ENCODE data around the gene CALCB.

Gene CALCB

GRCh38 chr11:15074206-15075161, 1.1 kb downstream of the CALCB start:
- peak; percentile 62 to 67 for DNase-seq (ENCODE audit: low read depth in 2 of 2)

GRCh38 chr11:15075162-15075526, 1.8 kb downstream of the CALCB start:
- DNase-seq (ENCODE audit: low read depth in 2 of 2) = no peak

GRCh38 chr11:15091175-15091574, 17.8 kb downstream of the CALCB start:
- DNase-seq (ENCODE audit: low read depth in 2 of 2) = no peak

- no peak for DNase-seq (ENCODE audit: low read depth in 2 of 2)
Observed at GRCh38 chr11:15091625-15092024, 18.2 kb downstream of the CALCB start.

- no peak for DNase-seq (ENCODE audit: low read depth in 2 of 2)
Observed at GRCh38 chr11:15093432-15093831, 20.0 kb downstream of the CALCB start.

GRCh38 chr11:15095736-15096228, 22.4 kb downstream of the CALCB start:
- DNase-seq (ENCODE audit: low read depth in 2 of 2) = no peak

- DNase-seq (ENCODE audit: low read depth in 2 of 2) = no peak
Observed at GRCh38 chr11:15097411-15097810, 24.0 kb downstream of the CALCB start.

DNA sequence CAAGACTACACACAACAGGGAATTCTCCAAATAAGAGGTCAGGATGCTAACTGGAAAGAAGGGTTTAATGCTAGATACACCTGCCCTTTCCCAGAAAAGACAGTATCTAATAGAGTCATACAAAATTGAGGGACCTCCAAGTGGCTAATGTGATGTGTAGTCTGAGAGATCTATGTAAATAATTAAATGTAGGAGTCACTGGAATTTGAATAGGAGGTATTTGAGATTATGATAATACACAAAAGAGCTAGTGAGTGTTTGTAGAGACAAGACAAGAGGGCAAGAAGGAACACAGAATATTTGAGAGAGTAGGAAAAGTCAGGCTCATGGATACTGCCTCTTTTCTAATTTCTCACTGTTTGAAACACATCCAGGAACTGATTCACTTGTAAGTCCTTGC, 25.9 kb downstream of the CALCB start:
- no peak for DNase-seq (ENCODE audit: low read depth in 2 of 2)

- DNase-seq (ENCODE audit: low read depth in 2 of 2) = peak; percentile 9 to 24
Observed at GRCh38 chr11:15101072-15101709, 27.8 kb downstream of the CALCB start.

DNA sequence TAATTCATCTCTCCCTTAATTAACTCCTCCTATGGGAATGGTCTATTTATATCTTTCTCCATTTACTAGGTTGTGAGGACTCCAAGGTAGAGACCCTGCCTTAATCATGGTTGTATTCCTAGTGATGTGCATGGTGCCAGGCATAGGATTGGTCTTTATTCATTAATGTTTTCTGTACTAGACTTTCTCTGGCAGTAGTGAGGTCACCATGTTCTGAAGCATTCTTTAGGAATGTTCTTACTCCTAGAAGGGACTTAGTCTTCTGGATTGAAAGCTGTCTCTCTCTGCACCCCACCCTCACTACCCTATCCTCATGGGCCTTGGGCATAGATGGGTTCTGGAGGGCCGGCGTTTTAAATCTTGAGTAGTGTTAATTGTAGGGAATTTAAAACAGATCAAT, 30.8 kb downstream of the CALCB start:
- no peak for DNase-seq (ENCODE audit: low read depth in 2 of 2)

- DNase-seq (ENCODE audit: low read depth in 2 of 2) = no peak
Observed at GRCh38 chr11:15106201-15106965, 33.0 kb downstream of the CALCB start.

DNA sequence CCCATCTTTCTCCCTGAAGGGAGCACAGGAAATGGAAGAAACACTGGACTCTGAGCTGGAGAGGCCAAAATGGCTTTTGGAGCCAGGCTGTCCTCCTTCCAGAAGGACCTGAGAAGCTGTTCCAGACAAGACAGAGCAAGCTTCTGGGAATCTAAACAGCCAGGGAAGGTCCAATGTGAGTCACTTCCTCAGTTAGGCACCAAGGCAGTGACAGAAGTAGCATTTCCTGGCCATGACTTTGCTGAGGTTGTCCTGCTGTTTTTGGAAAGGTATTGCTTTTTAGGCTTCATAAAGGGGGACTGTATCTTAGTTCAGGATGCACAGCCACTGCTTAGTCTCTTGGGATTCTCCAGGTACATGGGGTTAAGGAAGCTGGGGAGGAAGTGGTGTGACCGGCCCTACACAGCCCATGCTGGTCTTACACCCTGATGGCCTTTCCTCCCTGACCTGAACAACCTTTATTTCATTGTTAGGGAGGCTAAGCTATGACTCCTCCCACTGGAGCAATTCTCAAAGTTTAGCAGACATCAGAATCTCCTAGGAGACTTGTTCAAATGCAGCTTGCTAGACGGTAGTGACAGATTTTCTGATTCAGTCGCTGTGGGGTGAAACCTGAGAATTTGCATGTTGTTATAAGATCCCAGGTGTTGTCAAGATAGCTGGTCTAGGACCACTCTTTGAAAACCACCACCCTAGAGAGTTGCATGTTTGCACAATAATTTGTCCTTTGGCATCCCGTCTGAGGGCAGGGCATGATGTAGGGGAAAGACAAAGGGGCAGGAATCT, 34.5 kb downstream of the CALCB start:
- DNase-seq (ENCODE audit: low read depth in 2 of 2) = no peak

- no peak for DNase-seq (ENCODE audit: low read depth in 2 of 2)
Observed at GRCh38 chr11:15108592-15109130, 35.3 kb downstream of the CALCB start.

DNA sequence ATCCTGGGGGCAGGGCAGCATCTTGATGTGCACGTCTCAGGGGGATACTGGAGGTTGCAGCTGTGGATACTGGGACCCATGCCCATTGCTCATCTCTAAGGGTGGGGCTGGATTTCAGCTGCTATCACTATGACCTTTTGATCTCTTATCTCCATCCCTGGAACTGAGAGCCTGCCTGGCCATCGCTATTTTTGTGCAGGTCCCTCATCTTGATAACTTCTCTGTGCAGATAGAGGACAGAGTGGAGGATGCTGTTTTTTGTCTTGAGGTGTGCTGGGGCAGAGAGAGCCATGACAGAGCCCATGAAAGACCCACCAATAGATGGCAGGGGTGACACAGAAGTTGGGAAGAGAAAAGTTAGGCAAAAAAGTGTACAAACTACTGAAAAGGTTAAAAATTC, 36.2 kb downstream of the CALCB start:
- DNase-seq (ENCODE audit: low read depth in 2 of 2) = no peak

- DNase-seq (ENCODE audit: low read depth in 2 of 2) = no peak
Observed at GRCh38 chr11:15111215-15111614, 37.8 kb downstream of the CALCB start.

DNA sequence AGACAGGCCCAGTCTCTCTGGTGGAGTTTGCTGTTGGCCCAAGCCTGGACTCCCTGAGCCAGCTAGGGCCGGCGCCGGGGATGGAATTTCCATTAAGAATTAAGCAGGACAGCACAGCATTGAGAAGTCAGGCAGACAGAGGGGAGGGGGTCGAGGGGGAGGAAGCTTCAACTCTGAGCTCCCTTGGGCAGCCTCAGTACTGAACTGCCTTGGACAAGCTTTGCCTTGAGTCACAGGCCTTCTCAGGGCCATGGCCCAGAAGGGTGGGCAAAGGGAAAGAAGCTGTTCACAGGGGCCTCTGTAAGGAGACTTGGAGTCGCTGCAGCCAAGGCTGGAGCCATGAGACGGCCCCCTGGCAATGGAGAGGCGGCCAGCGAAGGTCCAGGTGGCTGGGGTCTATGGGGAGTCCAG, 38.7 kb downstream of the CALCB start:
- no peak for DNase-seq (ENCODE audit: low read depth in 2 of 2)

- DNase-seq (ENCODE audit: low read depth in 2 of 2) = no peak
Observed at GRCh38 chr11:15113381-15113780, 40.0 kb downstream of the CALCB start.

GRCh38 chr11:15114501-15115475, 41.4 kb downstream of the CALCB start, which contains the start of gene INSC:
Gene INSC (plus strand): TSS chr11:15114923. CDS start chr11:15149175, 34,252 bp downstream.
- DNase-seq (ENCODE audit: low read depth in 2 of 2) = no peak

- no peak for DNase-seq (ENCODE audit: low read depth in 2 of 2)
Observed at GRCh38 chr11:15115686-15116085, 42.3 kb downstream of the CALCB start.

DNA sequence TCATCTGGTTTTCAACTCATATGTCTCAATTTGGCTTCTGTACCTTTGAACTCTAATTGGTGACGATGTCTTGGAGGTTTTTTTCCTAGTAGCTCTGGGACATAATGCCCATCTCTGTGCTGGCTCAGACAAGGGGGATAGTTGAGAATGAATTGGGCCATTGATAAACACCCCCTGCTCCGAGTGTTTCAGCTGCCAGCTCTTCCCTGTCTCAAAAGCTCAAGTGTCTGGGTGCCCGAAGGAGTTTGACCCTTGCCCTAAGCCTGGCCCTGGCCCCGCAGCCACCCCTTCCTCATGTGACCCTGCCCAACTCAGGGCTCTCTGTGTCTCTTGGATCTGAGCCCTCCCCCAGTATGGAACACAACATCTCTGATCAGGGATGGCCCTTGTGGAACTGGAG, 44.4 kb downstream of the CALCB start:
- DNase-seq (ENCODE audit: low read depth in 2 of 2) = no peak

Measured in stimulated activated CD8-positive, alpha-beta memory T cell treated with anti-CD3 and anti-CD28 coated beads, Interleukin-2, amount 100 ng/mL, for 1 hour (primary cell).